Kidney (tissue), 14 donors: ENCODE data around the gene FIS1. TPM values are rescaled to one million over a fixed set of nuclear protein-coding genes. Genes with fewer than 3 reads are reported as not detected.
A peak's percentile ranks its signal among the peaks of the same experiment; 100 is the strongest.

Source experiments
- DNase-seq, 5 donors: peaks; one replicate each; pipeline ENCODE4 v3.0.0-alpha.2; 2013 to 2020
- FAIRE-seq: peaks from 2 replicates; lab custom pipeline; 2012; peaks lifted over from hg19 to GRCh38; lab: Jason Lieb, UNC
- H3K27ac ChIP-seq, 2 donors: one replicate each; pipeline ENCODE4 v1.7.0; 2013; ENCODE audit warnings: low read depth in 2 of 2, low read length in 2 of 2, inconsistent platforms in 1 of 2
- H3K27me3 ChIP-seq: one replicate; pipeline ENCODE4 v1.7.1; 2013; ENCODE audit warnings: low read length, inconsistent platforms; ENCODE audit not compliant: control insufficient read depth, insufficient read depth
- H3K36me3 ChIP-seq, 3 donors: one replicate each; pipeline versions ENCODE4 v1.7.0 to v1.7.1; 2013; ENCODE audit warnings: low read length in 3 of 3, control low read depth in 1 of 3, inconsistent platforms in 1 of 3; ENCODE audit not compliant: insufficient read depth in 3 of 3, control insufficient read depth in 2 of 3
- H3K4me1 ChIP-seq, 3 donors: one replicate each; pipeline versions ENCODE4 v1.7.0 to v1.7.1; 2013; ENCODE audit warnings: low read length in 3 of 3, inconsistent platforms in 1 of 3, low read depth in 1 of 3; ENCODE audit not compliant: control insufficient read depth in 2 of 3, insufficient read depth in 2 of 3
- H3K4me3 ChIP-seq, 3 donors: one replicate each; pipeline versions ENCODE4 v1.7.0 to v1.8.1; 2013; ENCODE audit warnings: low read length in 3 of 3, control low read depth in 1 of 3, inconsistent platforms in 1 of 3
- H3K9ac ChIP-seq, 3 donors: one replicate each; pipeline versions ENCODE4 v1.7.0 to v1.7.1; 2013; ENCODE audit warnings: low read length in 3 of 3, control low read depth in 1 of 3, inconsistent platforms in 1 of 3
- H3K9me3 ChIP-seq, 3 donors: one replicate each; pipeline versions ENCODE4 v1.7.0 to v1.7.1; 2013; ENCODE audit warnings: low read length in 3 of 3, control low read depth in 1 of 3, inconsistent platforms in 1 of 3; ENCODE audit not compliant: control insufficient read depth in 2 of 3, insufficient read depth in 1 of 3
- CTCF ChIP-seq: IDR thresholded peaks from 3 replicates; pipeline ENCODE4 v1.5.1; 2012; ENCODE audit warnings: mild to moderate bottlenecking, moderate library complexity, borderline replicate concordance; ENCODE audit not compliant: insufficient read depth; ENCODE audit errors: extremely low read depth
- intact Hi-C: fragments of 100-400 bp; cut with DNase I; formaldehyde crosslinking; loops from one replicate; pipeline ENCODE4 v1.11.1; 2022
- polyA plus RNA-seq: library from polyadenylated mRNA; stranded (reverse); fragments of 350-450 nt; fragmentation: Illumina TruSeq; extraction: RNeasy Lipid Tissue Mini Kit (QIAGEN cat#74804); gene quantifications from one replicate; pipeline ENCODE4 v1.2.3, GENCODE V29; 2014; ENCODE audit warnings: low read depth, low replicate concordance; ENCODE audit not compliant: insufficient read depth
- total RNA-seq: library from RNA; stranded (reverse); fragmentation: NEBNext Ultra II Directional; extraction: Animal tissue kit (Norgen Biotek cat#: 25700); gene quantifications from one replicate; pipeline ENCODE4 v1.2.1, GENCODE V29; 2021
- donor health status: control.
- donor health status: control.
- donor health status: control.
- donor health status: control.
- donor health status: control.
- donor health status: DM: yes; HTN: yes; CAD: no.
- donor health status: Normal renal cell carcinoma (clear cell type).

The FIS1 gene
- total and polyA plus RNA-seq, 2 donors from 2014 or later: 180 to 472 TPM

DNA sequence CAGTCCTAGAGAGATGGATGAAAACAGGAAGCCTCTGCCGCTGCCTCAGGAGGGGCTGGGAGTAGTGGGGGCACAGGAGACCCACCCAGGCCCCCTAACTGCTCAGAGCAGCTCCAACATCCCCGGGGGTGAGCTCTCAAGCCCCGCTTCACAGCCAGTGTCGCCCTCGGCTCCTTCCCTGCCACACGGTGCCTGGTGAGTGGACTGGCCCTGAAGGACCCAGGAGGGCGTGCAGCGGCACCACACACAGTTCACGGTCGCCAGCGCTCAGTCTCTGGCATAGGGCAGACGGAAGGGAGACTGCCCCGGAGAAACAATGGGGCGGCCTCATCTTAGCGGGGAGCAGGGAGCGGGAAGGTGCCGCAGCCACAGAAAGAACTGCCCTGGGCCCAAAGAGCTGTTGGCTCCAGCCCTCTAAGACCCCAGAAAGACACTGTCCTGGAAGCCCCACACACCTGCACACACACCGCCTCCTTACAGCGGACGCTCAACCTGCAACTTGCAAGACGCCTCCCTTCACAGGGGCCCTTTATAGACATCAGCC lies 8.5 kb downstream of the FIS1 start:
- Histone ChIP-seq H3K4me3 (no peak overlapping the region), H3K4me1 (peaks cover 0 to 21% (median 6%) of the 10 kb centered on the region in 3 donors), H3K27ac (no peak overlapping the region), H3K9ac (no peak overlapping the region), H3K36me3 (peaks cover 0 to 11% (median 0%) of the 10 kb centered on the region in 3 donors), H3K9me3 (no peaks in the 10 kb centered on the region), H3K27me3 (no peaks in the 10 kb centered on the region)
- DNase-seq: no peak
- no peak for FAIRE-seq
- no peak for TF ChIP-seq CTCF
- intact Hi-C loops: no loop called here

GRCh38 chr7:101235522-101235921 lies 9.4 kb downstream of the FIS1 start:
- Histone ChIP-seq H3K36me3 (peaks cover 0 to 9% (median 0%) of the 10 kb centered on the region in 3 donors), H3K4me3 (no peak overlapping the region), H3K9ac (no peak overlapping the region), H3K4me1 (peaks cover 0 to 19% (median 6%) of the 10 kb centered on the region in 3 donors), H3K9me3 (no peaks in the 10 kb centered on the region), H3K27ac (no peak overlapping the region), H3K27me3 (no peaks in the 10 kb centered on the region)
- FAIRE-seq: no peak
- intact Hi-C loops: no loop called here
- no peak for TF ChIP-seq CTCF
- no peak for DNase-seq

GRCh38 chr7:101235050-101235449 lies 9.8 kb downstream of the FIS1 start:
- FAIRE-seq: no peak
- Histone ChIP-seq H3K4me3 (no peak overlapping the region), H3K9ac (no peak overlapping the region), H3K27me3 (no peaks in the 10 kb centered on the region), H3K4me1 (peaks cover 0 to 19% (median 6%) of the 10 kb centered on the region in 3 donors), H3K36me3 (peaks cover 0 to 8% (median 0%) of the 10 kb centered on the region in 3 donors), H3K27ac (no peak overlapping the region), H3K9me3 (no peaks in the 10 kb centered on the region)
- intact Hi-C loops: no loop called here
- no peak for DNase-seq
- TF ChIP-seq CTCF: peak; percentile 20

DNA sequence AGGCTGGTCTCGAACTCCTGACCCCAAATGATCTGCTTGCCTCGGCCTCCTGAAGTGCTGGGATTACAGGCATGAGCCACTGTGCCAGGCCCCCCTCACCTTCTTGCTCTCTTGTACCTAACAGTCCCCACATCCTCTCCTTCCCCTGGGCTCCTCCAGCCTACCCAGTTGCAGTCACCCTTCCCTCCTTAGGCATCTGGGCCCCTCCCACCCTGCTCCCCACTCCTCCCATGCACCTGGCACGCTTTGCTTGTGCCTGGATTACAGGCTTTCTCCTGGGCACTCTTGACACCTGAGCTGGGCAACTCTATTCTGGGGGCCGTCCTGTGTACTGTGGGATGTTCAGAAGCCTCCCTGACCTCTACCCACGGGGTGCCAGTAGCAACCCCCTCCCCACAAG lies 10.2 kb downstream of the FIS1 start:
- H3K4me3 ChIP-seq: no peak overlapping the region
- FAIRE-seq: no peak
- no peak overlapping the region for H3K27ac ChIP-seq
- no peaks in the 10 kb centered on the region for H3K27me3 ChIP-seq
- intact Hi-C loops: no loop called here
- H3K9me3 ChIP-seq: no peaks in the 10 kb centered on the region
- no peak overlapping the region for H3K9ac ChIP-seq
- TF ChIP-seq CTCF: no peak
- DNase-seq: peak in 1 of 5 donors; percentile 33
- peaks cover 0 to 19% (median 6%) of the 10 kb centered on the region in 3 donors for H3K4me1 ChIP-seq
- peaks cover 0 to 8% (median 0%) of the 10 kb centered on the region in 3 donors for H3K36me3 ChIP-seq
